GM21515 (cell line): ENCODE results near the gene TTLL8.

Experiments
- ATAC-seq: cut with Tn5 transposase; IDR thresholded peaks from one replicate; pipeline ENCODE4 v1.9.1; 2021; ENCODE audit not compliant: unreplicated experiment

TTLL8 gene

GRCh38 chr22:50045211-50046018, 12.7 kb downstream of the TTLL8 start:
- no peak for ATAC-seq

DNA sequence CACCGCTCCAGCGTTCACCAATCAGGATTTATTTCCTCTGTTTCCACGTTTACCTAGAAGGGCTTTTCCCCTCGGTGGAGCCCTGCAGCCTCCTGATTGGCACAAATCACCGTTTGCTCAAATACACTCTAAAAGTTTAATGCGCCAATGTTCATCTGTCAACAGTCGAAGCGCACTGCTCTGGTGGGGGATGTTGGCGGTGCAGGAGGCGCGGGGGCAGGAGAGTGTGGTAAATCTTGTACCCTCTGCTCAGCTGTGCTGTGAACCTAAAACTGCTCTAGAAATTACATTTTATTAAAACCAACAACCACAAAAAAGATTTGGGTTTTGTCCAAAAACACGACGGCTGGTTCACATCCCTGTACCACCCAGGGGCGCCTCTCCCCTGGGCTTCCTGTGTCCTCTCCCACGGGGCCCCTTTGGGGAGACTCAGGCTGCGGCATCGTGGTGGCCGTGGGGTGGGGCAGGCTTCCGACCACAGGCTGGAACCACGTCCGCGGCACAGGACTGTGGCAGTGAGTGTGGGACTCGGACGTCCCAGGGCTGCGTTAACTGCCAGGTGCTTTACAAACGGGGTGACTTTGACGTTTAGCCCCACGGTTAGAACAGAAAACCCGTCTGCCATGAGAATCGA, 13.5 kb downstream of the TTLL8 start:
- ATAC-seq, result no peak

GRCh38 chr22:50041361-50042065, 16.6 kb downstream of the TTLL8 start:
- ATAC-seq, result no peak

DNA sequence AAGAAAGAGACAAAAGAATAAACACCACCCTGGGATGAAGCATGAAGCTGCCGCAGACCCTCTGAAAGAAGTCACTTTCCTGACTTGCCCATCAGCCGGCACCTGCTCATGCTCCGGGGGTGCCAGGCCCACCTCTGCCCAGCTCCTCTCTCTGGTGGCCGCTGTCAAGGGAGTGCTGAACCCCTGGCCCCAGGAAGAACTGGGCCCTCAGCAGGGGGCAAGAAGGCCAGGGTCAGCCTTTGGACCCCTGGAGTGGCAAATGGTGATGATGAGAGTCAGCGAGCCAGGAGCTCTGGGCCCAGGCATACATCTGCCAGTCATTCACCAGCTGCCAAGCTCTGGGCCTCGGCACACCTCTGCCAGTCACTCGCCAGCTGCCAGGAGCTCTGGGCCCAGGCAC, 17.4 kb downstream of the TTLL8 start:
- ATAC-seq, result no peak

GRCh38 chr22:50039669-50040443, 18.2 kb downstream of the TTLL8 start:
- no peak for ATAC-seq

- no peak for ATAC-seq
Measured at GRCh38 chr22:50035976-50036724, 21.9 kb downstream of the TTLL8 start.

DNA sequence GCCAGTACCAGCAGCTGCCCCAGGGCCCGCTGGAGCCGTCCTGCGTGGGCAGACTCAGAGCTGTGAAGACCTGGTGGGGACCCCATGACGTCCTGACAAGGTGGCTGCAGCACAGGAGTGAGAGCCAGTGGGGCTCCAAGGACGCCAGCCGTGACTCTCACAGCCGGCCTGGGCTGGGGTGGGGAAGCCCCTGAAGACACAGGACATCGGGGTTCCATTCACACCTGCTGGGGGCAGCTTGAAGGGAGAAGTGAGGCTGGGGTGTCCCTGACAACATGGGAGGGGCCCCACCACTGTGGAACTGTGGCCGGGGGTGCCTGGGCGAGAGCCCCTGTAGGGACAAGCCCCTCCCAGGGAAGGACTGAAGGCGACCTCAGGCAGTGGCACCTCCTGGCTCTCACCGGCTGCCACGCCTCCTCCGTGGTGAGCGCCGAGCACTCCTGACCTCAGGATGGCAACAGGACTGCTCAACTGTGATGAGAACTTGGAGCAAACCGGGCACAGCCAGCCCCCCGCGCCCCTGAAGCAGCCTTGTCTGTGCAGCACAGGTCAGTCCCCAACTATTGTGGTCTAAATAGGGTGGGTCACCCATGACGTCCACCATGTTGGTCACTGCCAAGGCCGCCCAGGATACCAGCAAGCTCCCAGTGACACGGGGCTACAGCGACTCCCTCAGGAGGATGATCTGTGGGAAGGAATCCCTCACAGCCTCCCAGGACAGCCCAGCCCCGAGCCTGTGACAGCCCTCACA, 22.8 kb downstream of the TTLL8 start:
- ATAC-seq, result no peak

DNA sequence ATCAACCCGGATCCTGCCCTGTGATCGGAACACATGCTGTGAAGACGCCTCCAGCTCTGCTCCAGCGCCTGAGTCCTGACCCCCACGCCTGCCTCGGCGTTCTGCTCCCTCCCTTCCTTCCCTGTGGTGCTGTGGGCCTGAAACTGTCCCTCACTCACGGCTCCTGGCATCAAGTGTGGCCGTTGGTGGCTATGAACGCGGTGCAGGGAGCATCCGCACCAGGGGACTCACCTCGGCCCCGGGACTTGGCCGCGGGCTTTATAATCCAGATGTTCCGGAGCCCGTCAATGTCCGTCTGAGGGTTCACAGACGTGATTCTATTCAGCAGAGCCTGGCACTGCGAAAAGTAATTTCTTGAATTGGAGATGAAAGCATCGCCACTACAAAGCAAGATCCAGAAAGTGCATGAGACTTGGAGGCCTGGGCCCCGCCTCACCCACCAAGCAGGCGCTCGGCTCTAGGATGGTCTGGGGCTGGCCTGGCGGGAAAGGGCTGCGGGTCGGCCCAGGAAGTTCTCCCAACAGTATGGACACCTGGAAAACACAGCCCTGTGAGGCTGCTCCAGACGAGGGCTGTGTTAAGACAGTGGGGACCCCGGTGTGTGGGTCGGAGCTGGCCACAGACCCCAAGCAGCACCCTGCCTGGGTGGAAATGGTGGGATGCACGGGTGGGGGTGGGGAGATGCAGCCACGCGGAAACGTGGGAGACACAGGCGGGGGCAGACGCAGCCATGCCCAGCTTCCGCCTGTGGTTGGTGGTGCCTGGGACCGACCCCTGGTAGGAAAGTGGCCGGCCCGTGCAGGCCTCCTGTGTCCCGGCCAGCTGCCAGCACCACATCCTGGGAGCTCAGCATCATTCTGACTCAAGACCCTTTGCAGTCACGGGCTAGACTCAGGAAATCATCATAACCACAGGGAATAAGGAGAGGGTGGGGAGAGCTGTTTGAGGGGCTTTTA, 23.7 kb downstream of the TTLL8 start:
- no peak for ATAC-seq

DNA sequence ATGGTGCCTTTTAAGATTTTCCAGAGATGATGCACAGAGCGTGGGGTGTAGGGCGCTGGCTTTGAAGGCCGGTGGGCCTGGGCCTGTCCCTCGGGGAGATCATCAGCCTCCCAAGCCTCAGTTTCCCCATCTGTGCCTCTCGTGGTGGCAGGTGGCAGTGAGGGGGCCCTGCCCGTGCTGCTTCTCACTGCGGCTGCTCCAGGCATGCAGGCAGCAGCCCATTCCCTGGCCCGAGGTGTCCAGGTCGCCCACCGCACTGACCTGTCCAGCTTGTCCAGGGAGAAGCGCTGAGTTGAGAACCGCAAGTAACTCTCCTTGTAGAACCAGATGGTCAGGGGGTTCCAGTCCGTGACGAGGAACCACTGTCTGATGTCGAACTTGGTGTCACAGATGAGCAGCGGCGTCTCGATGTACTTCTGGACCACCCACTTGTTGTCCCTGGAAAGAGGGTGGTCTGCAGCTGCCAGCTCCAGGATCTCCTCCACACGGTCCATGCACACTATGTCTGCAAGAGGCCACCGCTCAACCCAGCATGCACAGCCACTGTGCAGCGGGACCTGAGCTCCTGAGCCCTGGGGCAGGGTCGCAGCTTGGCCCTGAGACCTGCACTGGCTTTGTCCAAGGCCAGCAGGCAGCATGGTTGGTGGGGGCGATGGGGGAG, 25.0 kb downstream of the TTLL8 start:
- no peak for ATAC-seq

DNA sequence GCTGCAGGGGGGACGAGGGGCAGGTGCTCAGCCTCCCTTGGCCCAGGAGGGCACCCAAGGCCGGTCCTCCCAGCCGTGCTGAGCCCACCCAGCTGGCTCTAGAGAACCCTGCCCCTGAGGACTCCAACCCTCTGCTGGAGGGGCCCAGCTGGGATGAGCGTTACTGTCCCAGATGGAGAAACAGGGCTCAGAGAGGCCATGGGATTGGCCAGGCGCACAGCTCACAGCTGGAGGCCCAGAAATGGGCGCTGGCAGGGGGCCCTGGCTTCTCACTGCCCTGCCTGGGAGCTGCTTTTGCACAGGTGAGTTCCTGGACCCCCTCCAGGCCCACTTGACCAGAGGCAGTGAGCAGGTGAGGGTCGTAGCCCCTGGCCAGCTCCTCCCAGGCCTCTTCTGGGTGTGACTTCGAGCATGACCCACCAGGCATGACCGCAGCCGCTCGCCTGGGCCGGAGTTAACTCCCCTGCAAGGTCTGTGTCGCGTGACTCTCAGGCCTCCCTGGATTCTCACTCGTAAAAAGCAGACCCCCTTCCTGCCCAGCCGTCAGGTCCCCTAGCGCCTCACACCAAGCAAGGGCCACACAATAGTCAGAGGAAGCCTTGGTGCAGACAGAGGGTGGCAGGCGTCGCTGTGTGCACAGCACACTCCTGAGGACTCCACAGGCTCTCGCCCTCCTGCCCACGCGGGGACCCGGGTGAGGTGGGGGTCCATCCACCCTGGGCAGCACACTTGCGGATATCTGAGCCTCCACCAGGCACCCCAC, 25.8 kb downstream of the TTLL8 start:
- ATAC-seq, result no peak

GRCh38 chr22:50031189-50032091, 26.7 kb downstream of the TTLL8 start:
- ATAC-seq, result no peak

DNA sequence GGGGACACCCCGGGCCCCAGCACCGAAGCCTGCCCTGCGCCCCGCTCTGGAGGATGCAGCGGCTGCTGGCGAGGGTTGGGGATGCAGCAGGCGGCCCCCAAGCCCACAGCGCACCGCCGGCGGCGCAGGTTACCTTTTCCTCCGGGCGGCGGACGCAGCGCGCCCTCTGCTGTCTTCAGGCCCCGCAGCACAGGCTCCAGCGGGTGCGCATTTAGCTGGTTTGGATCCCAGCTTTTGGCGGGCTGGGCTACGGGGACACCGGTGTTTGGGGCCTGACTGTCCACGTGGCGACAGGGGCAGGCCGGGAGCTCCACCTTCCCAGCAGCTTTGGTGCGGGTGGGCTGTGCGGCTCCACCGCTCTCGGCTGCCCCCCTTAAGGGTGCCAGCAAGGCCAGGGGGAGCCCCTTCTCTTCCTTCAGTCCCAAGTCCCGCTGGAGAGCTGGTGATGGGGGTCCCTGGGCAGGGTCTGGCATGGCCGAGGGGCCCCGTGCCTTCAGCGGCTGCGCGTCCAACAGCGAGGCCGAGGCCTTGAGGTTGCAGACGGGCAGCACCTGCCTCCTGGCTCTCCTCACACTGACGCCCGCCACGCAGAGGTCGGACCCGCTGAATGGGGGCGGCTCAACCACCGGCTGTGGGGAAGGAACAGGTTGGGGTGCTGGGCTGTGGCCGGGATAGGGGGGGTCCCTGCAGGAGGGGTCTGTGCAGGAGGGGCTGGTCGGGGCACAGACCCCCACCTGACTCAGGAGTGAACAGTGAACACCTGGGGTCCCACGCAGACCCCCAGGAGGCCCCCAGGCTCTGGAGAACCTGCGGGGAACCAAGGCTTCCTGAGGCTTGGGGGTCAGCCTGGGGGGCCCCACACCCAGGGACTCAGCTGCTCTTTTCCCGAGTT, 27.6 kb downstream of the TTLL8 start:
- no peak for ATAC-seq

- no peak for ATAC-seq
Measured at GRCh38 chr22:50027639-50028537, 30.2 kb downstream of the TTLL8 start.

DNA sequence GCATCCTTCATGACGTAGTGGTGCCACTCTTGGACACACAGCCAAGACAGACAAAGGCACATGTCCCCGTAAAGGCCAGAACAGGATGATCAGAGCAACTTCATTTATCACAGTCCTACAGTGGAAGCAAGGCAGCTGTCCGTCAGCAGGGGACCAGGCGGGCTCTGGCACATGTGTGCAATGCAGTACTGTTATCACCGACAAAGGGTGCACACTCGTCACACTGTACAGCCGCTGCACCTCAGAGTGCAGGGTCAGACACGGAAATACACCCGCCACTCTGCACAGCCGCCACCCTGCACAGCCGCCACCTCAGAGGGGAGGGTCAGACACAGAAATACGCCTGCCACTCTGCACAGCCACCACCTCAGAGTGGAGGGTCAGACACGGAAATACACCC, 32.1 kb downstream of the TTLL8 start:
- no peak for ATAC-seq
